Ramos (cell line): ENCODE results near the gene DNAJB8.

ENCODE experiments used
- in situ Hi-C: fragments of 300-500 bp; cut with MboI; formaldehyde crosslinking; loops from one replicate; pipeline ENCODE4 v1.14.3; 2022; ENCODE audit warnings: low sequenced_read_pairs; ENCODE audit not compliant: unreplicated experiment

DNAJB8 gene

DNA sequence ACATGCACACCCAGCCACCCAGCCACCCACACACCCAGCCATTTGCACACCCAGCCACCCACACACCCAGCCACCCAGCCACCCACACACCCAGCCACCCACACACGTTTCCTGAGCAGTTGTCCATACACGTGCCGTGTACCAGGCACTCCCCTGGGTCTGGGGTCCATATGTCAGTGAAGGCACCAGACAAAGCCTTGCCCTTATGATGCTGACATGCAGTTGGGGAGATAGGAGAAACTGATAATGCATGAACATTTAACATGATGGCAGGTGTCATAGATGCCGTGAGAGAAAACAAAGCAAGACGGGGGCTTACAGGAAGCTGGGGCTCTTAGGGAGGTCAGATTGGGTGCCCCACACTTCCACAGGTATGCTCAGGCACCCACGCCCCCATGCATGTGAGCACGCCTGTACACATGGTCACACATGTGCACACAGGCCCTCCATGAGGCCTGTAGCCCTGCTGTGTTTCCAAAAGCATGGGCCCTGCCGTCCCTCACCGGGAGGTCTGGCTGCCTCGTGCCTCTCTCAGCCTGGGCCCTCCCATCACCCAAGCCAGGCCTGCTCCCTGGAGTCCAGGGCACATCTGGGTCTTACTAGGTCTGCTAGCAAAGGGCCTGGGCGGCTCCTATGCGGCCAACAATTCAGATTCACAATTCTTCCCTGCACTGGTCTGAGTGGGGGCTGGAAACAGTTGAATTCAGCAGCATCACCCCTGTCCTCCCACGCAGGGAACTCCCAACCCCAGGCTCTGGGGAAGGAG, 3.6 kb upstream of the DNAJB8 start:
- in situ Hi-C loops, result no loop called here

DNA sequence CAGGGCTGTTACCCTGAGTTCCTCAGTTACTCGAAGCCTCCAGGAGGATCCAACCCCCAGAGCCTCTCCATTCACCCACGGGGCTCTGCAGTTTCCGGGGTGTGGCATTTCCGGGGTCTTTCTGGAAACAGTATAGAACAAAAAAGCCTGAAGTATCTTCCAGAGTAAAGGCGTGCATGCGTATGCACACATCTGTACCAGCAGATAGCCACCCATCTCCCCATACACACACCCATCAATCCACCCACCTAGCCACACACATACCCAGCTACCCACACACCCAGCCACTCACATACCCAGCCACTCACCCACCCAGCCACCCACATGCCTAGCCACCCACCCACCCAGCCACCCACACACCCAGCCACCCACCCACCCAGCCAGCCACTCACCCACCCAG, 2.9 kb upstream of the DNAJB8 start:
- in situ Hi-C loops, result no loop called here

DNA sequence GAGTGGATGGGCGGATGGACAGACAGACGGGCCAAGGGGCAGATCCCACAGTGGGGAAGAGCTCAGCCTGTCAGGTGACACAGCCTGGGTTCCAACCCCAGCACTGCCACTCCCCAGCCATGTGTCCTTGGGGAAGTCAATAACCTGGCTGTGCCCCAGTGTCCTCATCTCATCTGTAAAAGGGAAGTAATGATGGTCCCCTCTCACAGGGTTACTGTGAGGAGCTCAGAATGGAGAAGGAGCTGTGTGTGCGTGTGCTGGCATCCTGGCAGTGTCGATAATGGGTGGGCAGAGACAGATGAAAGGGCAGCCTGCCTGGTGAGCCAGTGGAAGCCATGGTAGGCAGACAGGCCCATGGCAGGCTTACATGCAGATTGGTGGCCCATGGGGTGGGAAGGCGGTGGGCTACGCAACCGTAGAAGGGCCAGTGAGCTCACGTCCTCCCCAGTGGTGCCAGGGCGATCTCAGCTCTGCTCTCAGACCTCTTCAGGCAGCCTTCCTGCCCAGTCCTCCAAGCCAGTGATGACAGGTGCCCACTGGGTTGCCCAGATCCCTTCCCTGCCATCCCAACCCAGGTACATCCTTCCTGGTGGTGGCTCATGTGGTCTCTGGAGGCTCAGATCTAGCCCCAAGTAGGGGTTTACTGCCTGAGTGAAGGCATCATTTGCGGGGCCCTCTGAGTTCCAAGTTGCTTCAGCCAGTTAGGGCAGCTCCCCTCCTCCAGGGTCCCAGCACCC, 2.3 kb upstream of the DNAJB8 start:
- in situ Hi-C loops, result no loop called here

DNA sequence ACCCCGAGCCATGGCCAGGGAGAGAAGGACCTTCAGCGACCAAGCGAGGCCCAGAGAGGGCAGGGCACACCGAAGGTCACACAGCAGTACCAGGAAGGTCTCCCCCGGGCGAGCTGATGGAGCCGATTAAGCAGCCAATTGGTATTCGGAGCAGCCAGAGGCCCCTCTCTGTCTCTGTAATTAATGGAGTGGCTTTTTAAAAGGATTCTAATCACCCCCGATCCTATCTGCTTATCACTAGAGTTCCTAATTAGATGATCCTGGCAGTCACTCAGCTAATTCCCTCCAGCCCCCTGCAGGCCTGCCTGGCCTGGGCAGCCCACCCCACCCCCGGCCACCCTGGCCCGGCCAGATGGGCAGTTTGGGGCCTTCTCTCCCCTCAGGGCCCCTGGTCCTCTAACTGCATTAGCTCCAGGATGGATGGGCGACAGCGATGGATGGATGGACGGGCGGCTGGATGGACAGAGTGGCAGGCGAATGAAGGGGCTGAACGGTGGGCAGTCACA, 1.6 kb upstream of the DNAJB8 start:
- in situ Hi-C loops, result no loop called here

DNA sequence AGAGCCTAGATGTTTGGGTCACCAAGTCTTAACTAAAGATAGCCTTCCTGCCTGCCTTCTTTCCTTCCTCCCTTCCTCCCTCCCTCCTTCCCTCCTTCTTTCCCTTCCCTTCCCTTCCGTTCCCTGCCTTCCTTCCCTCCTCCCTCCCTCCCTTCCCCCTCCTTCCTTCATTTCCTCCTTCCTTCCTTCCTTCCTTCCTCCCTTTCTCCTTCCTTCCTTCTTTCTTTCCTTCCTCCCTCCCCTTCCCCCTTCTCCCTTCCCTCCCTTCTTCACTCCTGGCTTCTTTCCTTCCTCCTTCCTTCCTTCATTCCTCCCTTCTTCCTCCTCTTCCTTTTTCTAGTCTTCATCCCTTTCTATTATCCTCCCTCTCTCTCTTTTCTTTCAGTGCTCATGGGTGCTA, 2.0 kb downstream of the DNAJB8 start:
- in situ Hi-C loops, result no loop called here

DNA sequence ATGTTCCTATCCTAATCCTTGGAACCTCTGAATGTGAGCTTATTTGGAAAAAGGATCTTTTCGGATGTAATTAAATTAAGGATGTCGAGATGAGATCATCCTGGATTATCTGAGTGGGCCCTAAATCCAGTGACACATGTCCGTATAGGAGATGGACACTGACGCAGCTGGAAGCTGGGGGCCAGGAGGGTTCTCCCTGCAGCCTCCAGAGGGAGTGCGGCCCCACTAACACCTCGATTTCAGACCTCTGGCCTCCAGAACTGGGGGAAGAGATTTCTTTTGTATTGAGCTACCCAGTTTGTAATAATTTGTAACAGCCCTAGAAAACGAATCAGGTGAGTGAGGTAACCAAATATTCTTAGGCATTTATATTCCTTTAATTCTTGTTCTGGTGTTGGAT, 2.5 kb downstream of the DNAJB8 start:
- in situ Hi-C loops, result no loop called here

DNA sequence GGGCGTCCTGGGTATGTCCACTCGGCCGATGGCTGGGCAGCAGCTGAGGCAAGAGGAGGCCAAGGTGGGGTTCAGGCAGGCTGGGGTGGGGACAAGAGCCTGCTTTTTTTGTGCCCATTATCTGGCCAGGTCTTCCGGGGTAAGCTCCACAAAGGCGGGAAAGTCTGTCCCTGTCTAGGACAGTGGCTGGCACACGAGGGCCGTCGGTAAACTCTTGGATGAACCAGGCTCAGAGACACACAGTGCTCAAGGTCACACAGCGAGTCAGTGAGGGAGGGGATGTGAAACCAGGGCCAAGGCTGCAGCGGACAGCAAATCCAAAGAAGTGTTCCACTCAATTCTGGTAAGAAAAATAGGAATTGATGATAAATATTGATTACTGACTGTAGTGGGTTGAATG, 2.9 kb downstream of the DNAJB8 start:
- in situ Hi-C loops, result no loop called here

DNA sequence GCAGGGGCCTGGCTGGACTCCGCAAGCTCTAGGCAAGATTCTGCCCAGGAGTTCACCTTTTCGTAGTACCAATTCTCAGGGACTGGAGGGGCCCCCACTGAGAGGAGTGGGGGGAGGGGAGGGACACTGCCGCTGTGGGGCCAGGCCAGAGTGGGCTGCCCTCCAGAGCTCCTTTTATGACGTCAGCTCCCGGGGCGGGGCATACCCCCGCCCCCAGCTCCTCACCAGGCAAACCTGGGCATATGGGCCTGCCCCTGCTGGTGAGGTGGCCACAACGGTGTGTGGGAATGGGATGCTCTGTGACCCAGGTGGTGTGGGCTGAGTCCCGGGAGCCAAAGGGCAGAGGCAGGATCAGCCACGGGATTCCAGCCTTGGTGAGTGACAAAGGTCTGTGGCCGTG, 3.3 kb downstream of the DNAJB8 start:
- in situ Hi-C loops, result no loop called here

DNA sequence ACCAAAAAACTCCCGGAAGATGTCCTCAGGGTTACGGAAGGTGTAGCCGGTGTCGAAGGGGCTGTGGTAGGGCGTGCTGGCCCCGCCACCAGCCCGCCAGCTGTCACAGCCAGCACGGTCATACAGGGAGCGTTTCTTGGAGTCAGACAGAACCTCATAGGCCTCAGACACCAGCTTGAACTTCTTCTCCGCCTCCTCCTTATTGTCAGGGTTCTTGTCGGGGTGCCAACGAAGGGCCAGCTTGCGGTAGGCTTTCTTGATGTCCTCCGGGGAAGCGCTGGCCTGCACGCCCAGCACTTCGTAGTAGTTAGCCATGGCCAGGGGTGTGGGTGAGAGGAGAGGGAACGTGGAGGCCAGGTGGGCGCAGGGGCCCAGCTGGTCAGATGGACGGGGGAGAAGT, 3.8 kb downstream of the DNAJB8 start:
- in situ Hi-C loops, result no loop called here

DNA sequence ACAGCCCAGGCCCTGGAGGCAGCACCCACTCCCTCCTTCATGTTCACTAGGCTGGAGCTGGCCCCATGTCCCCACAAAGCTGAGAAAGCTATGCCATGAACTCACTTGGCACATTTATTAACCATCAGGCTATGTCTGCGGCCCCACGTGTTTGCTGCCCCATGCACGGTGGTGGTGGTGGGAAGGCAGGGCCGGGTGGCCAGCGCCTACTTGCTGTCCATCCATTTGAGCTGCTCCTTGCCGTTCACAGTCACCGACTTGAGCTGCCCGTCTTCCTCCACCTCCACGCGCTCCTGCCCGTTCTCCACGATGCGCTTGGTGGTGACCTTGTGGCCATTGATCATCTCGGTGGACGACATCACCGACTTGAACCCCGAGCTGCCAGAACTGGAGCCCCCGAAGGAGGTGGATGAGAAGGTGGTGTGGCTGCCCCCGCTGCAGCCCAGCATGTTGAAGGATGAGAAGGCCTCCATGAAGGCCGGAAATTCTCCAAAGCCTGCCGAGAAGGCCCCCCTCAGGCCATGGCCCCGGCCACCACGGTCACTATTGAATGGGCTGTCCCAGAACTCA, 4.3 kb downstream of the DNAJB8 start:
- in situ Hi-C loops, result no loop called here

DNA sequence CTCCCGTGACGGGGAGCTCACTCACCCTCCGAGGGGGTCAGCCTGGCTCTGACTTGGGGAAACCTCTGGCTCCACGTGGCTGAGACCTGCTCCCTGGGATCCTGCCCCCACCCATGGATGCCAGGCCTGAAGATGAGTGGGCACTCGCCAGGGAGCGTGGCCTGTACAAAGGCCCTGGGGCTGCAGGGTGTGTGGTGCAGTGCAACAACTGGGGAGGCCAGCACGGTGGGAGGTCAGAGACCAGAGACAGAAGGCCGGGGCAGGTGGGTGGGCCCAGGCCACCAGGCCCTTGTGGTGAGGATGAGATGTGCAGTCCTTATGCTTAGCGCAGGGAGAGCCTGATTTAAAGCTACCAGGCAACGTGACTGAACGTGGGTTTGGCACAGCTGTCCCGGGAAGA, 5.0 kb downstream of the DNAJB8 start:
- in situ Hi-C loops, result no loop called here

DNA sequence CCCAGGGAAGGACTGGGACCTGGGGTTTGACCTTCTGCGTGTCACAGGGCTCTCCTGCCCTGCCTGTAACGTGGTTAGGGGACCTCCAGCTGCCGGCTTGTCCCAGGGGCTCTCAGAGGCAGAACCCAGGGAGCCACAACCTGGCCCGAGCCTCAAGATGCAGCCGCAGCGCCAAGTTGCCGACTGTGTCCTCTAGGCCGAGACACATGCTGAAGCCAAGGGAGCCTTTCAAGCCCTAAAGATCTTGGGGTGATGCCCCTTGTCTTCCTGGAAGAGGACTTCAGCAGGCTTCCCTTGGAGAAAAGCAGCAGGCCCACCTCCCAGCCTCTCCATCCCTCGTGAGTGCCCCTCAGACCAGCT, 7.2 kb downstream of the DNAJB8 start:
- in situ Hi-C loops, result no loop called here

DNA sequence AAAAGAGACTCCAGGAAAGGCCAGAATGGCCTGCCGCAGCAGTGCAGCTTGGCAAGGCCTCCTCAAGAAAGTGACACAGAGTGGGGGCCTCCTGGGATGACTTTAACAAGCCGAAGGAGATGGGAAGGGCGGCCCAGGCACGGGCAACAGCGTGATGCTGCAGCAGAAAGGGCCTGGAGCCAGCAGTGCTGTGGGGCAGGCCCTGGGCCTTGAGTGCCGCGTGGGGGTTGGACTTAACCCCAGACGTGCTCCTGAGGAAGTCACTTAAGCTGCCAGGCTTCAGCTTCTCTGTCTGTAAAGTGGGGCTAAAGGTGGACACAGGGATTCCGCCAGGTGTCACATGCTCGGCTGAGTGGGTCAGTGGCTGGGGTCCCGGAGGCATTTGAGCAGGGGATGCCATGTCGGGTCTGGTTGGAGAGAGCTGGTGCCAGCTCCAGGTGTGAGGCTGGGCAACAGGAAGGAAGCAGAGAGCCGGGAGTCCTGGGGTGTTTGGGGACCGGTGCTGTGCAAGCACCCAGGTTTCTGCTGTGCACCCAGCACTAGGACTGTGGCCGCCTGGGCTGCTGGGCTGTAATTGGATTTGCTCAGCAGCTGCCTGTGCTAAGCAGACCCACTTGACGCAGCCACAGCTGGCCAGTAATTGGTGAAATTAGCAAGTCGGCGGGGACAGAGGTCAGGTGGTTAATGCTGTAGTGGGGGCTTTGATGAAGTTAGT, 7.8 kb downstream of the DNAJB8 start:
- in situ Hi-C loops, result no loop called here

DNA sequence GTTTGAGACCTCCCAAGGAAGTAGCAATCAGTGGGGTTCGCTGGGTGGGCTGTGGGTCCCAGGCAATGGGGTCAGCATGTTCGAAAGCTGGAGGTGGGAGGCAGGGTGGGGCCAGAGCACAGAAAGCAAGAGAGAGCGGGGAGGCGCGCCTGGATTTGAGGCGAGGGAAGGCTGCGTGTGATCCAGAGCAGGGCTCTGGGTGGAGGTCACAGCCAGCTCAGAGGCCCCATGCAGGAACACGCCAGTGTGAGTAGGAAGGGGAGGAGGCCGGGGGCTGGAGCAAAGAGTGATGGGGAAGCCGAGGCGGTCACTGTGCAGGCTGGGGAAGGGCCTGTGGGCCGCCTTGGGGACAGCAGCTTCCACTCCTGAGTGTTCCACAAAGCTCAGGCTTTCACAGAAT, 8.8 kb downstream of the DNAJB8 start:
- in situ Hi-C loops, result no loop called here

DNA sequence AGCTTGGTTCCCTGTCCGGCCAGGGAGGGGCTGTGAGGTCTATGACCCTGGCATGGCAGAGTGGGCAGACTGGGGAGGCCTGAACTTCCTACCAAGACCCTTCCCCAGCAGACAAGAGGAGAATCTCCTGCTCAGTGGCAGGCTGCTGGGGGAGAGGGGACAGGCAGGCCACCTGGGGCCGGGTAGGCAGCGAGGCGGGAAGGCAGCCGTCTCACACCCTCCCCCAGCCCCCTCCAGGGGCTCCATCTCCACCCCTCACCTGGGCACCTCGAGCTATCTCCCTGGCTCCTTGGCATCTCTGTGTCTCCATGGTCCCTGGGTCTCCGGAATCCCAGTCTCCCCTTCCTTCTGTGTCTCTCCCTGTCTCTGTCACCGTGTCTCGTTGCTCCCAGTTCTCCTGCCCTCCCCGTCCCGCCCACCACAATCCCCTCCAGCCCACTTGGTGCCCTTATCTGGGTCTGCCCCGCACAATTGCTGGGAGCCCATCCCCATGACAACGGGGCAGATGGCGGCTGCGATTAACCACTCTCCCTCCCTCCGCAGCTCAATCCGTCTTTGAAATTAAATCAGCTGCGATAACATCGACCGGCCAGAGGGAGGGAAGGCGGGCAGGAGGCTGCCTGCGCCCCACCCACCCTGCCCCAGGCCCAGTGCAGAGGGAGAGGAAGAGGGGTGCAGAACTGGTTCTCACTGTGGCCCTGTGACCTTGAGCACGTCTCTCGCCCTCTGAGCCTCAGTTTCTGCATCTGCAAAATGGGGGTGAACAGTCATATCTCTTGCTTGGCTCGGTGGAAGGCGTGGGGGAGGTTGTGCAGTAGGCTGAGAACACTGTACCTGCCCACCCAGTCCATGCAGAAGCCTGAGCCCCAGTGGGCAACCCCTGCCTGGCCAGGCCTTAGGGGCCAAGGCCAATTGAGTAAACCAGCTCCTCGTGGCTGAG, 9.6 kb downstream of the DNAJB8 start:
- in situ Hi-C loops, result no loop called here

DNA sequence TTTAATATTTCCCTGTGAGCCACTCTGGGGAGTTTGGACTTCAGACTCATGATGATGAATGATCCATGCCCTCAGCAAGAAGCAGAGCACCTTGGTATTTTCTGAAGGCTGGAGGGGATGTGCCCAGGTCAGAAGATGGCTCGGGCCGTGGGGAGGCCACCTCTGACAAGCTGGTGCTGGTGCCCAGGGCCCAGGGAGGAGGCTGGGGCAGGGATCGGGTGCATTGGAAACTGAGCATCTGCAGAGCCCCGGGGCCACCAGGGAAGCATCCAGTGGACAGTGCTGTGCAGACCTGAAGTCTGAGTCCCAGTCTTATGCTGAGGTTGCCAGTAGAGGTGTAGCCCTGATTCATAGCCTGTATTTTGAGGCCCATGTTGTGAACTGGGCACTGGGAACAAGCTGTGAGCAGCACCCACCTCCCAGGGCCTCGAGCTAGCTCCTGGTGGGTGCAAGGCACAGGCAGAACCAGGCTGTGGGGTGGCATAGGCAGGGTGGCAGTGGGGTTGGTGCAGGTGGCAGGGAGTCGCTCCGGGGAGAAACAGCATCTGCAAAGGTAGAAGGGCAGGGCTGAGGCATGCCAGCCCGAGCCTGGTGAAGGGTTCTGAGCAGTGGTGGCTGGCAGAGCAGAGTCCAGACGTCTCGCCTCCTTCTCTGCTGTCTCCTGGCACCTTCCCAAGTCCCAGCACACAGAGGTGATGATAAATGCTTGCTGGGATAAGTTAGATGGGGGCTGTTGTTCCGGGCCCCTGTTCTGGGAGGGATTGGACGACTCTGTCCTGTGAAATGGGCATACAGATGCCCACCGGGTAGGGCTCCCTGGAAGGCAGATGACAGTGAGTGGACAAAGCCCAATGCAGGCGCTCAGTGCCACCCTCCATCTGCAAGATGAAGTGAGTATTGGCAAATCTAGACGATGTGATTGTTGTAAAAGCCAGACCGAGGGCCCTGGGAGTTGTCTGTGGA, 10.6 kb downstream of the DNAJB8 start:
- in situ Hi-C loops, result no loop called here

DNA sequence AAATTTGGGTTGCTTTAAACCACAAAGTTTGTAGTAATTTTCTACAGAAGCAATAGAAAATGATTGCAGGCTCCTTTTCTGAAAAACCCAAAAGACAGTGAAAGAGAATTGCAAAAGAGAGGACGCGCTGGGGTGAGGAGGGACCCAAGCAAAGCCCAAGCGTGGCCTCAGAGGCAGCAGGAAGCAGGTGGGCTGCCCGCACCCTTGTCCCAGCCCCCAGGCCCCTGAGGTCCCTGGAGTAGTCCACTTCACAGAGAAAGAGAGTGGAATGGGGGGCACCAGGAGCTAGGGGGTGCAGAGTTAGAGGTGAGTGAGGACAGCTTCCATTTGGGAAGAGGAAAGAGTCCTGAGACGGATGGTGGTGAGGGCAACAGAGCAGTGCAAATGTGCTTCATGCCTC, 11.6 kb downstream of the DNAJB8 start:
- in situ Hi-C loops, result no loop called here

DNA sequence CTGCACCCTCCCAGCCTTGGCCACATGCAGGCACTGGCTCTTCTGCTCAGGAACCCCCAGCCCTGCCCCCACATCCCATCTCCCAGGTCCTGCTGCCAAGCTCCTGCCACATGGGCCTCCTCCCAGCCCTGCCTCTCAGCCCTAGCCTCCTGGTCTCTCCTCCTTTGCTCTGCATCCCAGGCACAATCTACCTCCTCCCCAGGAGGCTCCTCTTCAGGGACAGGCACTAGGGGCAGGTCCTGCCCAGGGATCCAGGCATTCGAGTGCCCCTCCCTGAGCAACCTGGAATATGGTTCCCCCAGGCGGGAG, 12.4 kb downstream of the DNAJB8 start:
- in situ Hi-C loops, result no loop called here
